RWPE2 (cell line): ENCODE results near the gene PKN1.

Experiments
- ATAC-seq: fragments of 200-7000 bp; cut with Tn5 transposase; 3 replicates; pipeline ENCODE4 v1.9.1; 2021; ENCODE audit warnings: low read depth
- DNase-seq: peaks from one replicate; pipeline ENCODE4 v3.0.0-alpha.2; 2020; ENCODE audit warnings: low spot score
- H3K27ac ChIP-seq: fragments of 450-650 bp; 2 replicates; pipeline ENCODE4 v1.5.1; 2017; ENCODE audit warnings: mild to moderate bottlenecking; ENCODE audit not compliant: poor library complexity, severe bottlenecking
- H3K27me3 ChIP-seq: fragments of 250-450 bp; sonication (Bioruptor Pico); 2 replicates; pipeline ENCODE4 v1.5.1; 2021; ENCODE audit warnings: mild to moderate bottlenecking, moderate library complexity; ENCODE audit not compliant: insufficient read depth, poor library complexity, severe bottlenecking
- H3K36me3 ChIP-seq: fragments of 250-450 bp; sonication (Bioruptor Pico); 2 replicates; pipeline ENCODE4 v1.5.1; 2020; ENCODE audit warnings: low read depth, mild to moderate bottlenecking, moderate library complexity
- H3K4me1 ChIP-seq: fragments of 250-450 bp; sonication (Bioruptor Pico); 2 replicates; pipeline ENCODE4 v1.5.1; 2021; ENCODE audit warnings: mild to moderate bottlenecking, moderate library complexity; ENCODE audit not compliant: insufficient read depth, poor library complexity, severe bottlenecking
- H3K4me3 ChIP-seq: fragments of 250-450 bp; sonication (Bioruptor Pico); 2 replicates; pipeline ENCODE4 v1.5.1; 2021; ENCODE audit warnings: mild to moderate bottlenecking, moderate library complexity; ENCODE audit not compliant: severe bottlenecking
- H3K9me3 ChIP-seq: fragments of 250-450 bp; sonication (Bioruptor Pico); 2 replicates; pipeline ENCODE4 v1.5.1; 2021; ENCODE audit warnings: mild to moderate bottlenecking, moderate library complexity; ENCODE audit not compliant: severe bottlenecking
- CTCF ChIP-seq: fragments of 450-650 bp; IDR thresholded peaks from one replicate; pipeline ENCODE4 v1.5.1; 2017; ENCODE audit warnings: mild to moderate bottlenecking, moderate library complexity; ENCODE audit not compliant: poor library complexity, severe bottlenecking

Gene PKN1

GRCh38 chr19:14517446-14517839 is 84.3 kb downstream of the PKN1 start:
- Histone ChIP-seq H3K27ac (peak overlapping the region; percentile 98), H3K36me3 (peaks cover 35% of the 10 kb centered on the region), H3K4me3 (peak overlapping the region; percentile 80), H3K9me3 (no peaks in the 10 kb centered on the region), H3K27me3 (no peaks in the 10 kb centered on the region), H3K4me1 (peaks cover 18% of the 10 kb centered on the region)
- DNase-seq (no peak), ATAC-seq (no peak)
- TF ChIP-seq CTCF = no peak

- H3K36me3 ChIP-seq = peaks cover 35% of the 10 kb centered on the region
- peak within 1 kb of the TSS; percentile 98 for H3K27ac ChIP-seq
- H3K4me1 ChIP-seq = peaks cover 21% of the 10 kb centered on the region
- no peaks in the 10 kb centered on the region for H3K27me3 ChIP-seq
- DNase-seq = peak; percentile 76
- ATAC-seq = peak; percentile 68
- TF ChIP-seq CTCF = no peak
- no peaks in the 10 kb centered on the region for H3K9me3 ChIP-seq
- H3K4me3 ChIP-seq = peak within 1 kb of the TSS; percentile 80
These were observed 84.9 kb downstream of the PKN1 start, which contains the start of gene DNAJB1 for GRCh38 chr19:14517840-14518505. Gene DNAJB1 (minus strand): TSS chr19:14518397. CDS start chr19:14518349, 48 bp downstream.

GRCh38 chr19:14519245-14519859 is 86.2 kb downstream of the PKN1 start:
- no peak overlapping the region for H3K4me3 ChIP-seq

GRCh38 chr19:14519860-14520407 is 86.8 kb downstream of the PKN1 start:
- Histone ChIP-seq H3K27ac (peak overlapping the region; percentile 98), H3K4me3 (no peak overlapping the region), H3K4me1 (peaks cover 21% of the 10 kb centered on the region), H3K9me3 (no peaks in the 10 kb centered on the region), H3K36me3 (peaks cover 23% of the 10 kb centered on the region), H3K27me3 (no peaks in the 10 kb centered on the region)
- DNase-seq (no peak), ATAC-seq (peak; percentile 59)
- TF ChIP-seq CTCF = no peak

More at GRCh38 chr19:14519245-14519859, 86.2 kb downstream of the PKN1 start:
- TF ChIP-seq CTCF = no peak
- ATAC-seq = no peak
- H3K27ac ChIP-seq = peak overlapping the region; percentile 98
- DNase-seq = no peak
- H3K27me3 ChIP-seq = no peaks in the 10 kb centered on the region
- H3K4me1 ChIP-seq = peaks cover 21% of the 10 kb centered on the region
- H3K36me3 ChIP-seq = peaks cover 29% of the 10 kb centered on the region
- no peaks in the 10 kb centered on the region for H3K9me3 ChIP-seq
